Neural crest cell (in vitro differentiated cells): ENCODE results near the gene GPR152. TPM values are rescaled to one million over a fixed set of nuclear protein-coding genes. Genes with fewer than 3 reads are reported as not detected.
"Not testable (repeated sequence)": the region's sequence is repeated elsewhere in the genome, so short reads cannot be mapped to it uniquely, and the experiment has no call there.

Experiments
- DNase-seq: peaks from one replicate; pipeline ENCODE4 v3.0.0; 2021; ENCODE audit warnings: low read depth, mixed read lengths, low spot score
- H3K27ac Mint-ChIP-seq: one replicate; pipeline ENCODE4 v1.8.0; 2021; ENCODE audit warnings: mild to moderate bottlenecking, mixed read lengths; ENCODE audit not compliant: unreplicated experiment
- H3K27me3 Mint-ChIP-seq: 2 replicates; pipeline ENCODE4 v1.8.0; 2021; ENCODE audit warnings: low read depth, mild to moderate bottlenecking, mixed read lengths
- H3K36me3 Mint-ChIP-seq: 2 replicates; pipeline ENCODE4 v1.8.0; 2021; ENCODE audit warnings: low read depth, mild to moderate bottlenecking, mixed read lengths
- H3K4me1 Mint-ChIP-seq: 2 replicates; pipeline ENCODE4 v1.8.0; 2021; ENCODE audit warnings: mixed read lengths
- H3K4me3 Mint-ChIP-seq: one replicate; pipeline ENCODE4 v1.8.0; 2021; ENCODE audit warnings: mild to moderate bottlenecking, mixed read lengths
- H3K9me3 Mint-ChIP-seq: 2 replicates; pipeline ENCODE4 v1.8.0; 2021; ENCODE audit warnings: mixed read lengths
- CTCF ChIP-seq: fragments of 200-600 bp; sonication (generic); conservative IDR thresholded peaks from 2 replicates; pipeline ENCODE4 v1.5.0; 2021; ENCODE audit warnings: antibody characterized with exemption, mild to moderate bottlenecking
- total RNA-seq: library from RNA; stranded (reverse); gene quantifications from 2 replicates; pipeline ENCODE4 v1.2.1, GENCODE V29; 2021

Gene GPR152
- total RNA-seq, 1 donor from 2014 or later: not detected

DNA sequence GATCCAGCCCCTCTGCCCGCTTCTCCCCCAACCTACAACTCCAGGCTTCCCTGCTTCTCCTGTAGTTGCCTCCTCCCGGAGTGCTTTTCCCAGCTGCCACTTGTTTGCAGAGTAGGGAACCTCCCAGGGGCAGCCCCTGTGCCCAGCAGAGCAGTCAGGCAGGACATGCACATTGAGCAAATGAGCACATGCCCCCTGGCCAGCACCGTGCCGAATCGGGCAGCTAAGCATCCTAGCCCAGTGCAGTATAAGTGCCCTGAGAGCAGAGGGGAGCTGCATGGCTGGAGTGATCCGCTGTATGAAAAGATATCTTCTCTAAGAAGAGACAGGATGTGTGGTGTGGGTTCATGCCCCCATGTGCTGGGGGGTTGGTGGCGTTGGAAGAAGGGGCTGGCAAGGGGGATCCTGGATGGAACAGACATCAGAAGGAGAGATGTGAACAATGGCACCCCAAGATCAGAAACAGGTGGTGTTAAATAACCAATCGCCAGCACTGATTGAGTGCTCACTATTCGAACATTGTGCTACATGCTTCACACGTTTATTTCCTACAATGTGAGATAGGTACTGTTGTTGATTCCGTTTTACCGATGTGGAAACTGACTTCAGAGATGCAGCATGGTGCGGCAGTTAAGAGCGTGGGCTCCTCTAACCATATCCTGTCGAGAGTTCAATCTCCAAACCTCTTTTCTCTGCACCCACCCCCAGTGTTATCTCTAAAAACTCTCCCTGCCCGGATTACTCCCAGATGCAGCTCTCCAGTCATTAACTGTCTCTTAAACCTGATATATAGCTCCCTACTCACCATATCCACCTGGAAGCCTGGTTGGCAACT, 31.5 kb upstream of the GPR152 start:
- Mint-ChIP-seq H3K36me3 (peaks cover 7% of the 10 kb centered on the region), H3K4me1 (peaks cover 37% of the 10 kb centered on the region), H3K4me3 (peak overlapping the region; percentile 91), H3K27me3 (peaks cover 3% of the 10 kb centered on the region), H3K9me3 (peaks cover 6% of the 10 kb centered on the region), H3K27ac (peak overlapping the region; percentile 68)
- TF ChIP-seq CTCF: no peak
- DNase-seq: no peak

- H3K9me3 Mint-ChIP-seq: peaks cover 6% of the 10 kb centered on the region
- H3K27ac Mint-ChIP-seq: peak within 1 kb of the TSS; percentile 98
- peak; percentile 30 for TF ChIP-seq CTCF
- peak within 1 kb of the TSS; percentile 91 for H3K4me3 Mint-ChIP-seq
- peaks cover 37% of the 10 kb centered on the region for H3K4me1 Mint-ChIP-seq
- DNase-seq: peak; percentile 97
- peaks cover 3% of the 10 kb centered on the region for H3K27me3 Mint-ChIP-seq
- peaks cover 7% of the 10 kb centered on the region for H3K36me3 Mint-ChIP-seq
Observed at GRCh38 chr11:67482827-67483798, 30.6 kb upstream of the GPR152 start, which contains the start of gene AIP. Gene AIP, plus strand, starts transcription at chr11:67483026. Its CDS starts 133 bp downstream, at chr11:67483159.

GRCh38 chr11:67482275-67482826, 29.8 kb upstream of the GPR152 start:
- Mint-ChIP-seq H3K27ac (no peak overlapping the region), H3K4me1 (peaks cover 38% of the 10 kb centered on the region), H3K9me3 (peaks cover 6% of the 10 kb centered on the region), H3K27me3 (peaks cover 3% of the 10 kb centered on the region), H3K36me3 (peaks cover 7% of the 10 kb centered on the region), H3K4me3 (peak overlapping the region; percentile 91)
- TF ChIP-seq CTCF: no peak
- DNase-seq: no peak

DNA sequence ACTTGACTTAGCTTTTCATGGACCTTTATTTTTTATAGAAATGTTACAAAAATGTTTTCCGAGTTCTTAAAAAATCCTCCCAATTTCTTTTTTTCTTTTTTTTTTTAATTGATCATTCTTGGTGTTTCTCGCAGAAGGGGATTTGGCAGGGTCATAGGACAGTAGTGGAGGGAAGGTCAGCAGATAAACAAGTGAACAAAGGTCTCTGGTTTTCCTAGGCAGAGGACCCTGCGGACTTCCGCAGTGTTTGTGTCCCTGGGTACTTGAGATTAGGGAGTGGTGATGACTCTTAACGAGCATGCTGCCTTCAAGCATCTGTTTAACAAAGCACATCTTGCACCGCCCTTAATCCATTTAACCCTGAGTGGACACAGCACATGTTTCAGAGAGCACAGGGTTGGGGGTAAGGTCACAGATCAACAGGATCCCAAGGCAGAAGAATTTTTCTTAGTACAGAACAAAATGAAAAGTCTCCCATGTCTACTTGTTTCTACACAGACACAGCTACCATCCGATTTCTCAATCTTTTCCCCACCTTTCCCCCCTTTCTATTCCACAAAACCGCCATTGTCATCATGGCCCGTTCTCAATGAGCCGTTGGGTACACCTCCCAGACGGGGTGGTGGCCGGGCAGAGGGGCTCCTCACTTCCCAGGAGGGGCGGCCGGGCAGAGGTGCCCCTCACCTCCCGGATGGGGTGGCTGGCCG, 25.0 kb upstream of the GPR152 start:
- H3K9me3 Mint-ChIP-seq, H3K36me3 Mint-ChIP-seq, DNase-seq, H3K27ac Mint-ChIP-seq, H3K4me1 Mint-ChIP-seq, H3K4me3 Mint-ChIP-seq, H3K27me3 Mint-ChIP-seq: not testable (repeated sequence)

DNA sequence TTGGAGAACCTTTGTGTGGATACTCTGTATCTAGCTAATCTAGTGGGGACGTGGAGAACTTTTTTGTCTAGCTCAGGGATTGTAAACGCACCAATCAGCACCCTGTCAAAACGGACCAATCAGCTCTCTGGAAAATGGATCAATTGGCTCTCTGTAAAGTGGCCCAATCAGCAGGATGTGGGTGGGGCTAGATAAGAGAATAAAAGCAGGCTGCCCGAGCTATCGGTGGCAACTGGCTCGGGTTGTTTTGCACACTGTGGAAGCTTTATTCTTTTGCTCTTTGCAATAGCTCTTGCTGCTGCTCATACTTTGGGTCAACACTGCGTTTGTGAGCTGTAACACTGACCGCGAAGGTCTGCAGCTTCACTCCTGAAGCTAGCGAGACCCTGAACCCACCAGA, 24.2 kb upstream of the GPR152 start:
- H3K27me3 Mint-ChIP-seq, H3K27ac Mint-ChIP-seq, H3K9me3 Mint-ChIP-seq, H3K4me3 Mint-ChIP-seq, H3K36me3 Mint-ChIP-seq, H3K4me1 Mint-ChIP-seq, DNase-seq: not testable (repeated sequence)

DNA sequence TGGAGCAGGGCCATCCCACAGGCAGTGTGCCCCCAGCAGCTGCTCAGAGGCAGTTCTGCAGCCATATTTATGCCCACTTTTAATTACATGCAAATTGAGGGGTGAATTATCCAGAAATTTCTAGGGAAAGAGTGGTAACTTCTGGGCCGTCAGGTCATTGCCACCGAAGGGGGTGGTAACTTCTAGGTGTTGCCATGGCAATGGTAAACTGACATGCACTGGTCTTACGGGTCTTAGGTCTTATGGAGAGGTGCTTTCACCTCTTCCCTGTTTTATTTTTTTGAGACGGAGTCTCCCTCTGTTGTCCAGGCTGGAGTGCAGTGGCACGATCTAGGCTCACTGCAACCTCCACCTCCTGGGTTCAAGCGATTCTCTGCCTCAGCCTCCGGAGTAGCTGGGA, 20.4 kb upstream of the GPR152 start:
- TF ChIP-seq CTCF: no peak
- H3K4me3 Mint-ChIP-seq: no peak overlapping the region
- H3K36me3 Mint-ChIP-seq: peaks cover 3% of the 10 kb centered on the region
- peaks cover 3% of the 10 kb centered on the region for H3K9me3 Mint-ChIP-seq
- DNase-seq: no peak
- no peak overlapping the region for H3K27ac Mint-ChIP-seq
- H3K4me1 Mint-ChIP-seq: peaks cover 9% of the 10 kb centered on the region
- H3K27me3 Mint-ChIP-seq: peaks cover 2% of the 10 kb centered on the region
